Central memory CD4-positive, alpha-beta T cell (primary cell): ENCODE measurements around the gene IGFALS.

Source experiments
- DNase-seq: peaks from one replicate; pipeline ENCODE4 v3.0.0; 2022

The IGFALS gene

GRCh38 chr16:1741553-1742165, 51.8 kb downstream of the IGFALS start:
- no peak for DNase-seq

- no peak for DNase-seq
Observed at GRCh38 chr16:1740781-1741490, 52.6 kb downstream of the IGFALS start.
